GM12872 (cell line): ENCODE results near the gene IFTAP.

ENCODE experiments used
- TF ChIP-seq, protein P1 (sequence below): IDR thresholded peaks from 3 replicates; pipeline ENCODE4 v1.5.1; 2011; ENCODE audit warnings: low read depth, mild to moderate bottlenecking, low read length, moderate library complexity; ENCODE audit not compliant: insufficient read depth

Gene IFTAP

DNA sequence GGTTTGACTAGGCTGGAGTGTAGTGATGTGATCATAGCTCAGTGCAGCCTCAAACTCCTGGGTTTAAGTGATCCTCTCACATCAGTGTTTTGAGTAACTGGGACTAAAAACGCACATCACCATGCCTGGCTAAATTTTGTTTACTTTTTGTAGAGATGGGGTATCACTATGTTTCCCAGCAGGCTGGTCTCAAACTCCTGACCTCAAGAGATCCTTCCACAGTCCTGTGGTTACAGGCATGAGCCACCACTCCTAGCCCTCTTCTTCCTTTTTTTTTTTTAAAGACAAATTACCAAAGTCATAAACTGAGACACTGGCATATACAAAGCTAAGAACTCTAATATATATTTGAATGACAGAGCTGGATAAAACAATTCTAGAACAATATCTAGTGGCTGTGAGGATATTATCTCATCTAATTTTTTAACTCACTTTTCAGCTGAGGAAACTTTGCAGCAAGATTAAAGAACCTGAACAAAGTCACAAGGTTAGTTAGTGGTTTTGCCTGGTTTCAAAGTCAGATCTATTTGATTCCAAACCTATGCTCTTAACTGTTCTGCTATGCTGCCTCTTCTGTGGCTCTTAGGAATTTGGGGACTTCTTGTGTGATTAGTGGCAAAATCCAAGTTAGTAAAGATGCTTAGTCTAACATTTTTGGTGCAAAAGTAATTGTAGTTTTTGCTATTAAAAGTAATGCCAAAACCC is 99.0 kb downstream of the IFTAP start:
- TF ChIP-seq, protein P1, sequence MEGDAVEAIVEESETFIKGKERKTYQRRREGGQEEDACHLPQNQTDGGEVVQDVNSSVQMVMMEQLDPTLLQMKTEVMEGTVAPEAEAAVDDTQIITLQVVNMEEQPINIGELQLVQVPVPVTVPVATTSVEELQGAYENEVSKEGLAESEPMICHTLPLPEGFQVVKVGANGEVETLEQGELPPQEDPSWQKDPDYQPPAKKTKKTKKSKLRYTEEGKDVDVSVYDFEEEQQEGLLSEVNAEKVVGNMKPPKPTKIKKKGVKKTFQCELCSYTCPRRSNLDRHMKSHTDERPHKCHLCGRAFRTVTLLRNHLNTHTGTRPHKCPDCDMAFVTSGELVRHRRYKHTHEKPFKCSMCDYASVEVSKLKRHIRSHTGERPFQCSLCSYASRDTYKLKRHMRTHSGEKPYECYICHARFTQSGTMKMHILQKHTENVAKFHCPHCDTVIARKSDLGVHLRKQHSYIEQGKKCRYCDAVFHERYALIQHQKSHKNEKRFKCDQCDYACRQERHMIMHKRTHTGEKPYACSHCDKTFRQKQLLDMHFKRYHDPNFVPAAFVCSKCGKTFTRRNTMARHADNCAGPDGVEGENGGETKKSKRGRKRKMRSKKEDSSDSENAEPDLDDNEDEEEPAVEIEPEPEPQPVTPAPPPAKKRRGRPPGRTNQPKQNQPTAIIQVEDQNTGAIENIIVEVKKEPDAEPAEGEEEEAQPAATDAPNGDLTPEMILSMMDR: no peak

DNA sequence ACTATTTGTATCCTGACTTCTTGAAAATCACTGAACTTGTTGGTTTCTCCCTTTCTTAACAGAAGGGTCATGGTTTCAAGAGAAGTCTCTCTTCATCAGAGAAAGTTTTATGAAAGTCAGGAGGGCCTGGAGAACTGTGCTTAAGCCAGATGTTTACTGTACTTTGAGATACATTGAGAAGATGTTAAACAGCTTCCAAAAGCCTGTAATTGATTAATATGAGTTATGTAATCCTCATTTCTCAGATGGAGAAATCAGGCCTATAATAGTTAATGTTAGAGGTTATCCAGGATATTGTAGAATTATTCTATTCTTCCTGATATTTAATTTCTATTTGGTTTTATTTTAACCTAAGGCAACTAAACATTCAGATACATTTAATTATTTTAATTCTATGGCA is 100.8 kb downstream of the IFTAP start:
- TF ChIP-seq, protein P1: no peak

DNA sequence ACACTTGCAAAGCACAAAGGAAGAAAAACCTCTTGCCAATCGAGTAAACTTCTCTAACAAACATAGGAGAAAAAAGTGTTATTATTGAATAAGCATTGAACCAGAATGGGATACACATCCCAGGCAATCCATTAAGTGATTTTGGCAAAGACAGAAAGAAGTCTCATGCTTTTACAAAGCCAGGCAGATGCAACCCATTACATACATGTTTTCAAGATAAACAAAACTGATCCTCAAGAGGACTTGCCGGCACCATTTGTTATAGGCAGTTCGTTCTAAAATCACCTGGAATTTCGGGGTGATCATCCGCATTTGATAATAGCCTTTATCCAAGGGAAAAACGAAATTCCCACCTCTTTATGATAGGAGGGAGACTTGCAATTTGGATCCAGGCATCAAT is 101.3 kb downstream of the IFTAP start:
- TF ChIP-seq, protein P1: no peak

DNA sequence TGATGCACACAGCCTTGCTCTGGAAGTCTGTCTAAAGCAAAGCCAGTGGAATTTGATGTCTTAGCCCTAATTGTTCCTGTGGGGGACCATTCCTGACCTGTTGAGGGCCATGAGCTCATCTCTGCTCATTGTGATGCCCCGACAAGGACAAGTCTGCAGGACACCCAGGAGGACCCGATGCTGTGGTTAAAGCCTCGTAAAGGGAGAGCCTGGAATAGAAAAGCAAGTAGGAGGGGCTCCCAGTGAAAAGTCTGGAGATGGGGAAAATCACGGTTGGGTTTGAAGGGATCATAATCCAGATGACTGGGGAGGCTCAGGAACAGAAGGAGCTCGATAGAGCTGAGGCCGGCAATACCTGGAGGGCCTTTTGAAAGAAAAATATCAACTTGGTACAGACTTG is 102.2 kb downstream of the IFTAP start:
- TF ChIP-seq, protein P1: no peak

DNA sequence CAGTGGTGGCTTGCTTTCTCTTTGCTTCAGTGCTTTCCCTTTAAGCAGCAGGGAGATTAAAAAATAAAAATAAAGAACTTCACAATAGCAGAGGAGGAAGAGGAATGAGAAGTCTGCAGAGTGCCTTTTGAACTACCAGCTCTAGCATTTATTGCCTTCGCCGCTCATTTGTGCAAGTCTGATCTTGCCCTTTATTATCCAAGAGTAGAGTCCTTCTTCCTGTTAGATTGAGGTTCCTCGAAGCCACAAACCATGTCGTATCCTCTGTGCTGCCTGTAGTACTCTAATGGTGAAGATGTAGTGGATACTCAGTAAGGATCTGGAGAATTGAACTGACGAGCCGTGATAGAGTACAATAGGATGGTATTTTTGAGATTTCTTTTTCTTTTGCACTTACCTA is 105.0 kb downstream of the IFTAP start:
- TF ChIP-seq, protein P1: no peak

DNA sequence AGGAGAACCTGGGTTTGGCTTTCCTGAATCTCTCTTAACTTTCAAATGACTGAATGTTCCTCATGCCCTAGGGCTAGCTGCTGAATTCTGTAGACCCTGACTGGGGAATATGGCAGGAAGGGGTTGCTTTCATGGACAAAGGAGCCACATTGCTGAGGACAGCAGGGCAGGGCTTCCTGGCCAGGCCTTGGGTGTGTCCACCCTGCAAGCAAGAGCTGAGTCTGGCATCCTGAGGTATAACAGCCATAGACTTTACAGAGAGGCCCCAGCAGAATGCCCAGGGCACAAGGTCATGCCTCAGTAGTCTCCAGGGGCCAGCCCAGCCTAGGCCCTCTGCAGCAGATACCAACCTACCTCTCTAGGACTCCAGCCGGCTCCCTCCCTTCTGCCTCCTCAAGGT is 105.9 kb downstream of the IFTAP start:
- TF ChIP-seq, protein P1: no peak

DNA sequence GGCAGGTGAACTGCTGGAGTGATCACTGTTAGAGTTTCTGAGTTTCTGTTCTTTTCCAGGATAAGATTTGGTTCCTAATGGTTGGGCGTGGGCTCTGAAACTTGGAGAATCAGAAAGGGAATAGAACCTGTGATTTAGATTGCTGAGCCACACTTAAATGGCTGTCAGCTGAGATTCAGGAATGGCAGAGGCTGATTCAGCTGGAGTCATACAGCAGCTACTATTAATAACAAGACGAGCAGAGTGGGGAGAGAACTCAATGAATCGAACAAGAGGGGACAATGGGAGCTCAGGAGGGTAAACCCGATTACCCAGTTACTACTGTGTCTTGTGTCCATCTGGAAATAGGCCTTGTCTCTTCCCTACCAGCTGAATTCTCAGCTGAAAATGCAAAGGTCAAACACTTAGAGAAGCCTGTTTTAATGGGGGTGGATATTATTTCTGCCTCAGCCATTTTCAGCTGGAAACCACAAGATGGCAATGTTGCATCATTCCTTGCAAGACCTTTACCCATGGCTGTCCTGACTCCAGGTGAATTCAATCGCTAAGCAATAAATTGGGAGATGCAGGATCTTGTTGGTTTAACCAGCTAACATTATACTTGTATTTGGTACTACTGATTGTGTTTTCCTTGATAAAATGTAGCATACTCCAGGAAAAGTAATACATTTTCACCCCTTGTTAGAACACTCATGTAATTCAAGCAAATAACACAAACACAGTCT is 108.2 kb downstream of the IFTAP start:
- TF ChIP-seq, protein P1: peak; percentile 76
